Gastrocnemius medialis (tissue), 4 donors: ENCODE measurements around the gene ENTHD1.

Experiments
- CTCF ChIP-seq, 5 experiments: fragments of 450-650 bp in 3 of 5; fragments of 200-600 bp in 2 of 5; sonication (generic) in 2 of 5; IDR thresholded peaks in 4 of 5; conservative IDR thresholded peaks in 1 of 5; 1 replicate in 4 of 5; 2 replicates in 1 of 5; pipeline ENCODE4 v1.5.1; 2016 to 2019; ENCODE audit warnings: antibody characterized with exemption in 5 of 5, mild to moderate bottlenecking in 3 of 5, moderate library complexity in 3 of 5
- POLR2A ChIP-seq, 2 donors: fragments of 450-650 bp; IDR thresholded peaks; one replicate each; pipeline ENCODE4 v1.6.1; 2017; ENCODE audit warnings: antibody characterized with exemption in 2 of 2, mild to moderate bottlenecking in 2 of 2, moderate library complexity in 2 of 2

DNA sequence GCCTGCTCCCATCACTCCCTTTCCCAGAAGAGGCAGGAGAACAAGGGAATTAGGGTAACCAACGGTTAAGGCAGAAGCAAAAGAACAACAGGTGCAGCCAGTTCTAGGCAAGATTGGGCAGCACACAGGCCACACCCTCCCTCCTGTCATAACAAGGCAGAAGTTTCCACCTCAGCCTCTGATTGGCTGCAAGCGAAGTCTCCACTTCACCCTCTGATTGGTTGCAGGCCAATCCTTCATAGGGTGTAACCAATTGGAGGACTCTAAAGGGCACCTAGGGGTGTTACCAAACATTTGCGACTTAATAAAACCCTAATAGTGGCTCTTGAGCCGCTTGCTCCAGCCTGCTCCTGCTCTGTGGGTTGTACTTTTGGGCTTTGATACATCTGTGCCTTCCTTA lies 169.2 kb downstream of the ENTHD1 start:
- TF ChIP-seq CTCF (IDR thresholded peaks at IDR 0.05 in 4 of 5, conservative IDR thresholded peaks at IDR 0.05 in 1 of 5) (no peak), POLR2A (IDR thresholded peaks at IDR 0.05) (no peak)
